GM18511 (cell line): ENCODE results near the gene CD27.
"Not testable (repeated sequence)": the region's sequence is repeated elsewhere in the genome, so short reads cannot be mapped to it uniquely, and the experiment has no call there.

Experiments
- ATAC-seq: cut with Tn5 transposase; IDR thresholded peaks from one replicate; pipeline ENCODE4 v1.9.1; 2021; ENCODE audit warnings: mild to moderate bottlenecking, moderate library complexity; ENCODE audit not compliant: unreplicated experiment

CD27 gene

DNA sequence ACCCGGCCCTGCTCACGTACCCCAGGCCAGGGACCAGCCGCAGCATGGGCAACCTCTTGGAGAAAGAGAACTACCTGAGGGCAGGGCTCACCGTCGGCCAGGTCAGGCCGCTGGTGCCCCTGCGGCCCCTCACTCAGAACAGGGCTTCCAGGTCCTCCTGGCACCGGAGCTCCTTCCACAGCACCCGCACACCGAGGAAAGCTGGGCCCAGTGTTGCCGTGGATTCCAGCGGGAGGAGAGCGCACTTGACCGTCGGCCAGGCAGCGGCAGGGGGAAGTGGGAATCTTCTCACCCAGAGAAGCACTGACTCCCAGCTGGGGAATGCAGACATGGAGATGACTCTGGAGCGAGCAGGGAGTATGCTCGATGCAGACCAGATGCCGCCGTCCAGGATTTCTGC is 33.7 kb downstream of the CD27 start:
- ATAC-seq, result no peak

- no peak for ATAC-seq
Observed at GRCh38 chr12:6488240-6488639, 43.5 kb downstream of the CD27 start.

GRCh38 chr12:6489449-6489848 is 44.7 kb downstream of the CD27 start:
- ATAC-seq, result no peak

GRCh38 chr12:6490673-6491072 is 45.9 kb downstream of the CD27 start:
- ATAC-seq, result not testable (repeated sequence)

- ATAC-seq, result peak; percentile 73
Observed at GRCh38 chr12:6492838-6493496, 48.2 kb downstream of the CD27 start, which contains the start of gene MRPL51. MRPL51 (minus strand) TSS chr12:6493262; CDS start chr12:6493136, 126 bp downstream.

- ATAC-seq, result peak; percentile 92
Observed at GRCh38 chr12:6493497-6494257, 48.9 kb downstream of the CD27 start, which contains the start of gene NCAPD2. NCAPD2 (plus strand) TSS chr12:6494102; CDS start chr12:6495099, 997 bp downstream.

- no peak for ATAC-seq
Observed at GRCh38 chr12:6494258-6494743, 49.5 kb downstream of the CD27 start.

- ATAC-seq, result no peak
Observed at GRCh38 chr12:6494968-6495367, 50.2 kb downstream of the CD27 start.

- ATAC-seq, result not testable (repeated sequence)
Observed at GRCh38 chr12:6497291-6497690, 52.5 kb downstream of the CD27 start.

- ATAC-seq, result no peak
Observed at GRCh38 chr12:6500466-6500865, 55.7 kb downstream of the CD27 start.
